K562 (cell line): ENCODE results near the gene EVI5L. TPM values are rescaled to one million over a fixed set of nuclear protein-coding genes. Genes with fewer than 3 reads are reported as not detected.

Experiments
- DDX20 ChIP-seq: fragments of 450-650 bp; IDR thresholded peaks from 2 replicates; pipeline ENCODE4 v1.6.1; 2016; ENCODE audit warnings: missing genetic modification characterization, low read depth, mild to moderate bottlenecking, missing compliant biosample characterization, moderate library complexity
- FOXP1 ChIP-seq: sonication (generic); formaldehyde crosslinking; IDR thresholded peaks from 2 replicates; pipeline ENCODE4 v1.8.0; 2022; ENCODE audit warnings: mild to moderate bottlenecking, missing genetic modification reagents
- GABPA ChIP-seq: fragments of 200-800 bp; sonication (Bioruptor generic); conservative IDR thresholded peaks from 2 replicates; pipeline ENCODE4 v1.6.1; 2016; ENCODE audit warnings: low read depth, missing genetic modification characterization, missing compliant biosample characterization
- HMGXB4 ChIP-seq: sonication (generic); formaldehyde crosslinking; IDR thresholded peaks from 2 replicates; pipeline ENCODE4 v1.8.1; 2023; ENCODE audit warnings: mild to moderate bottlenecking, missing genetic modification reagents
- JUND ChIP-seq, 2 experiments: IDR thresholded peaks; 2 replicates in 1 of 2; 3 replicates in 1 of 2; pipeline ENCODE4 v1.6.1; 2011; ENCODE audit warnings: borderline replicate concordance in 2 of 2, low read depth in 2 of 2, low read length in 2 of 2, improper control_type of control experiment in 1 of 2, missing biosample characterization in 1 of 2, missing genetic modification characterization in 1 of 2, missing genetic modification reagents in 1 of 2
- KAT2B ChIP-seq: IDR thresholded peaks from one replicate; pipeline ENCODE4 v1.6.1; 2012; ENCODE audit warnings: low read depth, mild to moderate bottlenecking, control low read depth, inconsistent platforms, low read length, moderate library complexity
- KLF16 ChIP-seq: IDR thresholded peaks from 2 replicates; pipeline ENCODE4 v1.6.1; 2016; ENCODE audit warnings: antibody characterized with exemption
- MLX ChIP-seq, 2 experiments: fragments of 450-650 bp in 1 of 2; sonication (generic) in 1 of 2; formaldehyde crosslinking; conservative IDR thresholded peaks; 2 replicates each; pipeline versions ENCODE4 v1.4.0 to v1.8.1; 2020 to 2022; ENCODE audit warnings: mild to moderate bottlenecking in 1 of 2, missing genetic modification reagents in 1 of 2
- NCOA6 ChIP-seq: fragments of 450-650 bp; IDR thresholded peaks from 2 replicates; pipeline ENCODE4 v1.6.1; 2017; ENCODE audit warnings: mild to moderate bottlenecking
- NRF1 ChIP-seq, 2 experiments: fragments of 450-650 bp; IDR thresholded peaks in 1 of 2; conservative IDR thresholded peaks in 1 of 2; 2 replicates each; pipeline ENCODE4 v1.6.1; 2014; ENCODE audit warnings: mild to moderate bottlenecking in 2 of 2
- RBM15 ChIP-seq: fragments of 200-400 bp; formaldehyde crosslinking; IDR thresholded peaks from 2 replicates; pipeline ENCODE4 v1.6.1; 2018; ENCODE audit warnings: mild to moderate bottlenecking, low read length, moderate library complexity; ENCODE audit not compliant: insufficient read depth
- SMAD4 ChIP-seq: fragments of 250-450 bp; sonication (Bioruptor Pico); conservative IDR thresholded peaks from 2 replicates; pipeline ENCODE4 v1.8.0; 2021; ENCODE audit warnings: inconsistent platforms, mild to moderate bottlenecking, moderate library complexity
- SP2 ChIP-seq: IDR thresholded peaks from 2 replicates; pipeline ENCODE4 v1.6.1; 2011; ENCODE audit warnings: mild to moderate bottlenecking, low read depth, low read length, moderate library complexity; ENCODE audit not compliant: poor library complexity, severe bottlenecking; ENCODE audit errors: extremely low read depth
- ZNF140 ChIP-seq: fragments of 250-450 bp; sonication (Bioruptor Pico); IDR thresholded peaks from 2 replicates; pipeline ENCODE4 v1.8.0; 2021; ENCODE audit warnings: moderate library complexity, mild to moderate bottlenecking, inconsistent platforms
- ZNF24 ChIP-seq: fragments of 450-650 bp; IDR thresholded peaks from 2 replicates; pipeline ENCODE4 v1.6.1; 2016
- ZNF551 ChIP-seq: fragments of 250-450 bp; sonication (Bioruptor Pico); IDR thresholded peaks from 2 replicates; pipeline ENCODE4 v1.5.0; 2021; ENCODE audit warnings: mild to moderate bottlenecking, moderate library complexity
- ZNF644 ChIP-seq: fragments of 200-800 bp; sonication (Bioruptor generic); IDR thresholded peaks from 2 replicates; pipeline ENCODE4 v1.6.1; 2016; ENCODE audit warnings: low read depth, missing genetic modification characterization, missing compliant biosample characterization
- polyA plus RNA-seq, 8 experiments: library from polyadenylated mRNA; depleted of rRNA in 4 of 8; stranded (reverse) in 5 of 8; unstranded in 3 of 8; fragments of >200 nt; fragmentation: Nextera tagmentation in 2 of 8; fragmentation: Illumina TruSeq in 1 of 8; extraction: Ambion mirVana in 2 of 8; extraction: Trizol in 1 of 8; gene quantifications; 2 replicates each; pipeline versions ENCODE4 v1.2.1 to v1.2.3, GENCODE V29; 2011 to 2014; ENCODE audit warnings: inconsistent platforms in 1 of 8, missing spikeins in 1 of 8
- total RNA-seq, 7 experiments: library from RNA; depleted of rRNA in 6 of 7; stranded (reverse); fragments of >200 nt in 6 of 7; fragmentation: Illumina TruSeq in 2 of 7; extraction: Trizol in 2 of 7; gene quantifications; 2 replicates each; pipeline versions ENCODE4 v1.2.1 to v1.2.3, GENCODE V29; 2011 to 2021; ENCODE audit warnings: low replicate concordance in 1 of 7
- TF ChIP-seq, protein P1 (sequence below), 2 experiments: fragments of 450-650 bp; conservative IDR thresholded peaks; 2 replicates each; pipeline ENCODE4 v1.6.1; 2017; ENCODE audit warnings: mild to moderate bottlenecking in 2 of 2, moderate library complexity in 2 of 2
- TF ChIP-seq, protein P2 (sequence below): sonication (generic); formaldehyde crosslinking; IDR thresholded peaks from 2 replicates; pipeline ENCODE4 v1.8.0; 2022; ENCODE audit warnings: mild to moderate bottlenecking, missing genetic modification reagents
- TF ChIP-seq, protein P3 (sequence below): sonication (generic); formaldehyde crosslinking; IDR thresholded peaks from 2 replicates; pipeline ENCODE4 v1.8.1; 2022; ENCODE audit warnings: missing genetic modification reagents

EVI5L gene
- total and polyA plus RNA-seq, 9 of the 15 experiments (the other 6 are each of a cell fraction or from before 2014, with no cell fraction given): 0.69 to 1.8 (median 1.2) TPM; not detected in 2

DNA sequence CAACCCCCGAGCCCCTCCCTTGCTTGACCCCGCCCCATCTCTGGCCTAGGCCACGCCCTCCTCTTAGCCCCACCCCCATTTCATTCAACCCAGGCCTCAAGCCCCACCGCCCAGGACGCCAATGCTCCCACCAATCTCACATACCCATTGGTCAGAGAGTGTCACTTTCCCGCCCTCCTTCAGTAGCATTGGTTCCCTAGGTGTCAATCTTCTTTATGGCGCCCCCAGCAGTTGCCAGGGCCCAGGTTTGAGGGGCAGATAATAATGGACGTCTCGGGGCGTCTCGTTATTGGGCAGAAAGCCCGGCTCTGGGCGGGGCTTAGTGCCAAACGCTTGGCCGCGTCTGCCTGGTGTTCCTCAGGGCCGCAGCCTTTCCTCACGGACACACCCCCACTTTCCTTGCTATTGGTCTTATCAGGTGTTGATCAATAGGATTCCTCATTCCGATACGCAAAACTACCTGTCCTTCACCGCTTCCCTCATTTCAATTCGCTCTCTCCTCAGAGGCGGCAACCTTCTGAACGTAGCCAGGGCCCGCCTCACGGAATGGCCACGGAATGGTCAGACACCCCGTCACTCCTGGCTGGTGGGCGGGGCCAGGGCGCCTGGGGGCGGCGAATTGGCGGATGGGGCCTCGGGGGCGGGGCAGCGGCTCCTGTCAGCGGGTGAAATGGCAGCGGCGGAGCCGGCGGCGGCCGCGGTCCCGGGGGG lies at the start of gene EVI5L (continued):
- TF ChIP-seq ZNF140 (CRISPR knock-in tag) (no peak), ZNF24 (no peak), NRF1 (conservative IDR thresholded peaks at IDR 0.05 in 1 of 2, IDR thresholded peaks at IDR 0.05 in 1 of 2) (peak; percentile 74 to 78), JUND (IDR thresholded peaks at IDR 0.05; ENCODE audit: borderline replicate concordance, low read depth, low read length) (no peak), JUND (tag; IDR thresholded peaks at IDR 0.05; ENCODE audit: borderline replicate concordance, low read depth, low read length) (peak; percentile 15; the same call in 1 of the 3 replicates), ZNF644 (tag) (no peak), NCOA6 (no peak), FOXP1 (no peak), SMAD4 (CRISPR knock-in tag) (no peak), GABPA (tag) (peak; percentile 68), KLF16 (no peak), MLX (CRISPR knock-in tag; conservative IDR thresholded peaks at IDR 0.05) (no peak), DDX20 (tag) (no peak), HMGXB4 (CRISPR knock-in tag) (no peak), SP2 (peak; percentile 92), KAT2B (no peak), ZNF551 (CRISPR knock-in tag) (no peak), RBM15 (no peak)
- TF ChIP-seq, protein P1, sequence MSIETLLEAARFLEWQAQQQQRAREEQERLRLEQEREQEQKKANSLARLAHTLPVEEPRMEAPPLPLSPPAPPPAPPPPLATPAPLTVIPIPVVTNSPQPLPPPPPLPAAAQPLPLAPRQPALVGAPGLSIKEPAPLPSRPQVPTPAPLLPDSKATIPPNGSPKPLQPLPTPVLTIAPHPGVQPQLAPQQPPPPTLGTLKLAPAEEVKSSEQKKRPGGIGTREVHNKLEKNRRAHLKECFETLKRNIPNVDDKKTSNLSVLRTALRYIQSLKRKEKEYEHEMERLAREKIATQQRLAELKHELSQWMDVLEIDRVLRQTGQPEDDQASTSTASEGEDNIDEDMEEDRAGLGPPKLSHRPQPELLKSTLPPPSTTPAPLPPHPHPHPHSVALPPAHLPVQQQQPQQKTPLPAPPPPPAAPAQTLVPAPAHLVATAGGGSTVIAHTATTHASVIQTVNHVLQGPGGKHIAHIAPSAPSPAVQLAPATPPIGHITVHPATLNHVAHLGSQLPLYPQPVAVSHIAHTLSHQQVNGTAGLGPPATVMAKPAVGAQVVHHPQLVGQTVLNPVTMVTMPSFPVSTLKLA (conservative IDR thresholded peaks at IDR 0.05): peak; percentile 36 to 61; a peak in 3 of 4 replicates
- TF ChIP-seq, protein P2, sequence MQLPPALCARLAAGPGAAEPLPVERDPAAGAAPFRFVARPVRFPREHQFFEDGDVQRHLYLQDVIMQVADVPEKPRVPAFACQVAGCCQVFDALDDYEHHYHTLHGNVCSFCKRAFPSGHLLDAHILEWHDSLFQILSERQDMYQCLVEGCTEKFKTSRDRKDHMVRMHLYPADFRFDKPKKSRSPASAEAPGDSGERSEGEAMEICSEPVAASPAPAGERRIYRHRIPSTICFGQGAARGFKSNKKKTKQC (CRISPR knock-in tag): no peak
- TF ChIP-seq, protein P3, sequence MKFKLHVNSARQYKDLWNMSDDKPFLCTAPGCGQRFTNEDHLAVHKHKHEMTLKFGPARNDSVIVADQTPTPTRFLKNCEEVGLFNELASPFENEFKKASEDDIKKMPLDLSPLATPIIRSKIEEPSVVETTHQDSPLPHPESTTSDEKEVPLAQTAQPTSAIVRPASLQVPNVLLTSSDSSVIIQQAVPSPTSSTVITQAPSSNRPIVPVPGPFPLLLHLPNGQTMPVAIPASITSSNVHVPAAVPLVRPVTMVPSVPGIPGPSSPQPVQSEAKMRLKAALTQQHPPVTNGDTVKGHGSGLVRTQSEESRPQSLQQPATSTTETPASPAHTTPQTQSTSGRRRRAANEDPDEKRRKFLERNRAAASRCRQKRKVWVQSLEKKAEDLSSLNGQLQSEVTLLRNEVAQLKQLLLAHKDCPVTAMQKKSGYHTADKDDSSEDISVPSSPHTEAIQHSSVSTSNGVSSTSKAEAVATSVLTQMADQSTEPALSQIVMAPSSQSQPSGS (CRISPR knock-in tag): no peak
